NCI-H524 (cell line): ENCODE data around the gene GPR78.

ENCODE experiments used
- DNase-seq, 2 experiments: peaks; one replicate each; lab custom pipeline; 2025; lab: John Stamatoyannopoulos, UW

Gene GPR78

DNA sequence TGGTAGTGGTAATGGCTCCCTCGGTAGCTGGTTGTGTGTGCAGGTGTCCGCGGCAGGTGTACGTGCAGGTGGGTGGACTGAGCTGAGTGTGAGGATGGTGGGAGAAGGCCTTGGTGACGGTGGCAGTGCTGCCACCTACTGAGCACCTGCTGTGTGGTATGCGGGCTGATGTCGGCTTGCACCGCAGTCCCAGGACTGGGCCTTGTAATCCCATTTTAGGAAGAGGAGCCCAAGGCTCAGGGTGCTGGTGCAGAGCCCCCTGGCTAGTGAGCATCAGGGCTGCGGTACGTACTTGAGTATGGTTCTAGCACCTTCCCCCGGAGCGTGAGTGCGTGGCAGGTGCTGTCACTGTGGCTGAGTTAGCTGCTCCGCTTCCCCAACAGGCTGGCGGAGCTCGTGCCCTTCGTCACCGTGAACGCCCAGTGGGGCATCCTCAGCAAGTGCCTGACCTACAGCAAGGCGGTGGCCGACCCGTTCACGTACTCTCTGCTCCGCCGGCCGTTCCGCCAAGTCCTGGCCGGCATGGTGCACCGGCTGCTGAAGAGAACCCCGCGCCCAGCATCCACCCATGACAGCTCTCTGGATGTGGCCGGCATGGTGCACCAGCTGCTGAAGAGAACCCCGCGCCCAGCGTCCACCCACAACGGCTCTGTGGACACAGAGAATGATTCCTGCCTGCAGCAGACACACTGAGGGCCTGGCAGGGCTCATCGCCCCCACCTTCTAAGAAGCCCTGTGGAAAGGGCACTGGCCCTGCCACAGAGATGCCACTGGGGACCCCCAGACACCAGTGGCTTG, 6.7 kb downstream of the GPR78 start:
- peak in 1 of 2 experiments; percentile 17 for DNase-seq

DNA sequence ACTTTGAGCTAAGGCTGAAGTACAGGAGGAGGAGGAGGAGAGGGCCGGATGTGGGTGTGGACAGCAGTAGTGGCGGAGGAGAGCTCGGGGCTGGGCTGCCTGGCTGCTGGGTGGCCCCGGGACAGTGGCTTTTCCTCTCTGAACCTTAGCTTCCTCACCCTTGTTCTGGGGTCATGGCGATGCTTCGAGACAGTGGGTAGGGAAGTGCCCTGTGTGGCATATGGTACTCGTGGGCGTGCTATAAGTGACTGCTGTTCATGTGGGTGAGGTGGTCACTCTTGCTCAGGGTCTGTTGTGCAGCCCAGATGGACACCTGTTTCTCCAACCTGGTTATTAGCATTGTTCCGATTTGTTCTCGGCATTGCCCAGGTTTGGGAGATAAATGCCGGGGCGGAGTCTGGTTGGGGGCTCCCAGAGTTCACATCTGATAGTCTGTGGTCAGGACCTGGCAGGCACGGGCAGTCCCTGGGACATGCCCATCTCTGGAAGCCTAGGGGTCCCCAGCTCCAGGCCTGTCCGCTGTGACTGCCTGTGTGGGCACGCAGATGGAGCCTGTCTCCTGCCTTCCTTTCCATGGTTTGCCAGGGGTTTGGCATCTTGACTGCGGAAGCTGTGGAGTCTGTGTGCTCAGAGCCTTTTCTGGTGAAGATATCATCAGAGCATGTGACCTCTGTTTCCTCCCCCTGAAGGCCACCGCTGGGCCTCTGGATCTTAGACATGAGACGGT, 7.4 kb downstream of the GPR78 start:
- DNase-seq, result no peak

DNA sequence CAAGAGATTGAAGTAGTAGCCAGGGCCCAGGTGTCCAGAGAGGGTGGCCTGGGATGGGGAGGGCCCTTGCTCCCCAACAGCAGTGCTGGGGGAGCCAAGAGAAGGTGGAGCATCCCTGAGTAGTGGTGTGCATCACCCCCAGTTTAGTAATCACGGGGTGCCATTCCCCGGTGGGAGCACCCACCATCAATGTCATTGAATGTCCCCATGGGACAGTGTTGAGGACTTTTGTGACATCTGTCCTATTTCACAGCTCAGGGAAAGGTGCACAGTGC, 7.9 kb downstream of the GPR78 start:
- no peak for DNase-seq

DNA sequence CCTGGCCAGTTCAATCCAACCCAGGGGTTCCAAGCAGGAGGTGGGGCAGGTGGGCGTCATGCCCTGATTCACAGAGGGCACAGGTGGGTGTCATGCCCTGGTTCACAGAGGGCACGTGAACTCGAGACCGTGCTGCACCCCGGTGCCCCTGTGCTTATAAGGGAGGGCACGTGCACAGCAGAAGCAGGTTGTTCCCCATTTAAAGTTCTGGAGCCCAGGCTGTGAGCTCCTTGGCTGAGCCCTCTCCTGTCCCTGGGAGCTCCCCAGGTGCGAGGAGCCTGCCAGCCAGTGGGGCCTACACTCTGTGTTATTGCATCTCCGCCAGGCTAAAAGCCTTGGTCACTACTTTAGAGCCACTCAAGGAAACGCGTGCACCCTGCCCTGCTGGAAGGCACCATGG, 9.1 kb downstream of the GPR78 start:
- DNase-seq, result no peak

DNA sequence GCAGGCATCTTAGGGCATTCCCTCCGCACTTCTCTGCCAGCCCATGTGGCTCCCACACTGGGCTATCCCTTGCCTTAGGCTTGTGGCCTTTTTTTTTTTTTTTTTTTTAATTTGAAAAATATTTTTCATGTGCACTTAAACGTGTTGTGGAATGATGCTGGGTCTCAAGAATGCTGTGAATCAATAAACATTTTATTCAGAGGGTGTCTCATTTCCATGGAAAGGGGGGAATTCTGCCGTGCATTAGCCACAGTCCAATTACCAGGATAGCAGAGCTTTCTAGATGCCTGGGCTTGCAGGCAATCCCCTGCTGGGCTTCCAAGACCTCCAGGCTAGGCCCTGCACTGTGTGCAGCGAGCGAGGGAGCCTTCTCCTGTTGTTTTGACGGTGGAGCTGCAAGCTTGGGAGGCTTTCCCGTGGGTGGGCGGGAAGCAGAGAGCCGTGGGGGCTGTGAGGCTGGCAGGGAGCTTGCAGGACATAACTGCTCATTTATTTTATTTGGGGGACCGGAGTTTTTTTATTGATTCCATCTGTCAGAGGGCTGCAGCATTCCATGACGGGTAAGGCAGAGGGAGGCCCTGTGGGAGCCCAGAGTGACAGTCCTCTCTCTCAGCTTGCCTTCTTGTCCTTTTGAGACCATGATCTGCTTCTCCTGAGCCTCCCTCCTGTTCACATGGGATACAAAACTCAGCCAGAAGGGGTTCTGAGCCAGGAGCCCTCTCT, 9.8 kb downstream of the GPR78 start:
- no peak for DNase-seq

DNA sequence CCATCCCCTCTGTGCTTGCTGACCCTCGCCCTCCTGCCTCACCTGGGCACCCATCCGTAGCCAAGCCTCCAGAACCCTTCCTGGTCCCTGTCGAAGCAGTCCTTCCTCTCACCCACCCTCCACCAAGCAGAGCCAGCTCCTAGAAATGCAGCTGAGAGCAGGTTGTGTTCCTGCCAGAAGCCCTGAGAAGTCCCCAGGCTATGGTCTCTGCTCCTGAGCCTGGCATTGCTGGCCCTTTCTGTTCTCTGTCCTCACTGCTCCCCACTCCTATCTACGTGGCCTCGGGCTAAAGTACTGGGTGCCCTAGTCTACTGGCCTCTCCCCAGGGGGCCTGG, 10.3 kb downstream of the GPR78 start:
- DNase-seq, result no peak

DNA sequence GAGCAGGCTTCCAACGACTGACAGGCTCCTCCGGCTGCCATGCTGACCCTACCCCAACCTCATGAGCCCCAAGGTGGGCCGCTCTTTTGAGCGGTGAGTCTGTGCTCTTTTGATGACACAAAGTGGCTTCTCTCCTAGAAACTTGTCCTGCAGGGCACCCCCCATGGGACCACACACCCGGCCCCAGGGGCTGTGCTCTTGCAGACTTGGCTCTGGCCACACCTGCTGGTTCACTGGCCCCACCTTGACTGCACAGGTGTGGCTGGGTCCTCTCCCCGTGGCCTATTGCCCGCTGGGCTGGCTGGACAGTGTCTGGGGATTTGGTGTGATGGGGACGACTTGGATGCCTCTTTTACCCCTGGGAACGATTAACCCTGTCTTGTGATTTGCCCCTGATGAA, 10.9 kb downstream of the GPR78 start:
- no peak for DNase-seq

DNA sequence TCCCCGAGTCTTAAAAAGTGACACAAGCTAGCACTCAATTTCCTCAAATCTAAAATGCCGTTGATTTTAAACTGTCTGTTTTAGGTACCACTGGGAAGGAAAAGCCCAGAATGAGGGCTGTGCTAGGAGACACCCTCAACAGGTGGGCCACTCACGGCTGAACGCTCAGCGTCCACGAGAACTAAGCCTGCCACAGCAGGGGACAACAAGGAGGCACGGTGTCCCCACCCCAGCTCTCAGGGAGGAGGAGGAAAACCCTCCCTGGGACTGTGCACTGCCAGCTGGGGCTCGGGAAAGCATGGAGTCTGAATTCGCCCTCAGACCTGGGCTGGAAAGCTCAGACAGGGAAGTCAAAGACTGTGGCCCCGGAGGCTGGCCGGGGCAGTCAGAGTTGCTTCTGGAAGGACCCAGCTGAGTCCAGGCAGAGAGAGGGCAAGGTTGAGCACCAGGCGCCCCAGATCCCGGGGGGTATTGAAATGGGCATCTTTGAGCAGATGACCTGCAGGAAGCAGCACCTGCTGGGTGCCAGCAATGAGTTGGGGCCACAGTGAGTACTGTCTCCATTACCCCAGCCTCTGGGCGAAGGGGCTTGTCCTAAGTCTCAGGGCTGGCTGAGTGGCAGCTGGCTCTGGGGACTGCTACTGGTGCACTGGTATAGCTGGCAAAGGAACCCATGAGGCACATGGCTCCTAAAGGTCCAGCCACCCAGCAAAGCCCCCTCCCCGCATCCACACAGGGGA, 11.6 kb downstream of the GPR78 start:
- peak in 1 of 2 experiments; percentile 28 for DNase-seq

DNA sequence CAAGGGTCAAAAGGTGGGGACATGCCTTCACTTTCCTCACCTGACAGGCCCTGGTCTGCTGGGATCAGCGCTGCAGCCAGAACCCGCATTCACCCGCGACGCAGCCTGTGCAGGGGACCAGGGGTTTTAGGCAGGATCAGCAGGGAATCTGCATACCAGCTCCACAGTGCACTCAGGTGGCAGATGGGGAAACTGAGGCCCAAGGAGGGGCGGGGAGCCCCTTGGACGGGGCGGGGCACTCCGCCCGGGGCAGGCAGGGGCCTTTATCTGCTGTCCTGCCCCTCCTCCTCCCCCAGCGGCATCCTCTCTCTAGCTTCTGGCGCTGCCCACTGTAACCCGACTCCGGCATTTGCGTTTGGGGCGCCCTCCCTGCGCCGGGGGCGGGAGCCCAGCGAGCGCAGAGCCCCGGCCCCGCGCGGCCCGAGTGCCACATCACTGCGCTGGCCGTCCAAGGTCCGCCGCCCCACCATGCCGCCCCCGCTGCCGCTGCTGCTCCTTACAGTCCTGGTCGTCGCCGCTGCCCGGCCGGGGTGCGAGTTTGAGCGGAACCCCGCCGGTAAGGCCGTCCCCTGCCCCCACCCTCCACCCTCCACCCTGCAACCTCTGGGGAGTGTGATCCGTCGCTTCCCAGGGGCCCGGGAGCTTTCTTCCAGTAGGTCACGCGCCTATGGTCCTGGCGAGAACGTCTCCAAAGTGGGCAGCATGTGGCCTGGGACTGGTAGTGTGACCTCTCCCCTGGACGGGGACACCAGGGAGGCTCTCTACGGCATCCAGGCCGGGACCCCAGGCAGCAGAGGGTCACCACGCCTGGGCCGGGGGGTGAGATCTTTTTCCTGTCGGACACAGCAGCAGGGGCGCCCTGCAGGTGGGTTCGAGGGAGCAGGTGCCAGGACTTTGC, 12.4 kb downstream of the GPR78 start, which contains the start of gene CPZ:
Gene CPZ (plus strand): TSS at position 400 of the 898 bp plus-strand sequence. CDS start 69 bp downstream, at position 469.
- peak in 1 of 2 experiments; percentile 27 for DNase-seq

DNA sequence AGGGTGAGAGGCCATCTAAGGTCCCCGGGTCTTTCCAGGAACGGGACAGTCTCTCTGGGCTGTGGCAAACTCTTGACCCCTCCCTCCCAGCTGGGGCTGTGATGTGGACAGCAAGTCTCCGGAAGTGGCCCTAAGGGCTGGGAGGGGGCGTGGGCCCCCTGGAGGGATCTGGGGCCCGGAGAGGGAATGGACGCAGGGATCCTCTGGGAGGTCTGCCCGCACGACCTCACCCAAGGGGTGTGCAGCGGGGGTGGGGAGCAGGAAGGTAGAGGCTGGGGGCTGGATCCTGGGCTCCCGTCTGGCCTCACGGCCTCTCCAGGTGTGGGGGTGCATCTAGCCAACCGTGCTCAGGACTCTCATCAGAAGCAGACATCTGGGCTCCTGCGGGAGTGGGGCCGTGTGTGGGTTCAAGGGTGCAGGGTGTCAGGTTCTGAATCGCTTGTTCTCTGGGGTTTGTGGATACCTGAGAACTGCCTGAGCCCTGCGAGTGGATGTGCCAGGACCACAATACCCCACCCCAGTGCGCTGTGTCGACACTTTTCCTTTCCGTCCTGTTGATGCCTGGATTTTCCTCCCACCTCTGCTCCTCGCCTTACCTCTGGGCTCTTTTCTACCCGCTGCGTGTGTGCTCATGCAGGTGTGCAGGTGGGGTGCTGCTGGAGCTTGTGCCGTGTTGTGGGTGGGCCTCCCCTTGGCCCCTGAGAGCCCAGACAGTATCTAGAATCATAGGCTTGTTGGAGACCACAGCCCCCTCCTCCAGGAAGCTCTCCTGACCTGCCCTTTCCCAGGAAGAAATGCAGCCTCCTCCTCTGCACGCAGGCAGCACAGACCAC, 13.3 kb downstream of the GPR78 start:
- DNase-seq, result no peak

DNA sequence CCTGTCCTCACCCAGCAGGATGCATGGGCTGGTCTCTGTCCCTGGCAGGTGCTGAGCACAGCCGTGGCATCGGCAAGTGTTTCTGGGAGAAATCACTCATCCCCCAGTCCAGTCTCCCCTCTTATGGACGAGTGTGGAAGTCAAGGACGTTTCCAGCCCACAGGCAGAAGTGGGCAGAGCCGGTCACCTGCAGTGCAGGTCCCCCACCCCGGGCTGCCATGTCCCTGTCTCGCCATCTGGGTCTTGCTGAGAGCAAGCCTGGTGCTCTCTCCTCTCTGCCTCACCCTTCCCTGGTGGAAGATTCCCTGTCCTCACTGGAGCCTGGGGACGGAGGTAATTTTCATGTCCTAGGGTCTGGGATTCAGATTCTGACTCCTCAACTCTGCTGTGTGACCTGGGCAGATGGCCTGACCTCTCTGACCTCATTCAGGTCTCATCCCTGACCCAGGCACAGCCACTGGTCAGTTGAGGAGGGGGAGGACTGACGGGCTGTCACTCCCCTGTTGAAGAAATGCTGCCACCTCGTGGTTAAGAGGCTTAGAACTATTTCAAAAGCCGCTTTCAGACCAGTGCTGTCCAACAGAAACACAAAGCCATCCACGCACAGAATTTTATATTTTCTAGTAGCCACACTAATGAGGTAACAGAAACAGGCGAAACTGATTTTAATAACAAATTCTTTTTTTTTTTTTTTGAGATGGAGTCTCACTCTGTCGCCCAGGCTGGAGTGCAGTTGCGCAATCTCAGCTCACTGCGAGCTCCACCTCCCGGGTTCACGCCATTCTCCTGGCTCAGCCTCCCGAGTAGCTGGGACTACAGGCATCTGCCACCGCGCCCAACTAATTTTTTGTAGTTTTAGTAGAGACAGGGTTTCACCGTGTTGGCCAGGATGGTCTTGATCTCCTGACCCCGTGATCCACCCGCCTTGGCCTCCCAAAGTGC, 14.2 kb downstream of the GPR78 start:
- DNase-seq, result peak; percentile 53 to 68

DNA sequence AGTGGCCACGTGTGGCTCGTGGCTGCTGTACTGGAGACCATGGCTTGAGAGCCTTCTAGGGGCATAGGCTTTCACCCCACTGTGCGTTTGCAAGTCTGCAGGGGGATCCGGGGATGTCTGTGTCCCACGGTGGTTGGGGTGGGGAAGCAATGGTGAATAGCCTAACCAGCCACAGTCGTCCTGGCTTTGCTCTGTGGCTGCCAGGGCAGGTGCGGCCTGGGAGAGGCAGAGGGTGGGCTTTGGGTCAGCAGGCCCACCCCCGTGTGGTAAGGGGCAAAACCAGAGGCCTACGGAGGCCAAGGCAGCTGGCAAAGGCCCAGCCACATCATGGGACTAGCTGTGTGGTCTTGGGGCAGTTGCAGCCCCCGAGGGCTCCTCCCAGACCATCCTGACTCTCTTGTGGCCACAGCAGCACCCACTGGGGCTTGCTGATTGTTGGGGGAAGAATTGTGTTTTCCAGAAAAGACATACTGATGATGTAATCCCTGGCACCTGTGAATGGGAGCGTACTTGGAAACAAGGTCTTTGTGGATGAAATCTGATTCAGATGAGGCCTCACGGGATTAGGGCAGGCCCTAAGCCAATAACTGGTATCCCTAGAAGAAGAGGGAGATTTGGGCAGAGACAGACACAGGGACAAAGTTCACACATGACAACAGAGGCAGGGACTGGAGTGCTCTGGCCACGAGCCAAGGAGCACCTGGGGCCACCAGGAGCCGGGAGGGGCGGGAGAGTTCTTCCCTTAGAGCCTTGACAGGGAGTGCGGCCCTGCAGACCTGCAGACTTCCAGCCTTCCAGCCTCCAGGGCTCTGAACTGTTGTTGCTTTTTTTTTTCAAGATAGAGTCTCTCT, 15.3 kb downstream of the GPR78 start:
- DNase-seq, result peak; percentile 31 to 70

DNA sequence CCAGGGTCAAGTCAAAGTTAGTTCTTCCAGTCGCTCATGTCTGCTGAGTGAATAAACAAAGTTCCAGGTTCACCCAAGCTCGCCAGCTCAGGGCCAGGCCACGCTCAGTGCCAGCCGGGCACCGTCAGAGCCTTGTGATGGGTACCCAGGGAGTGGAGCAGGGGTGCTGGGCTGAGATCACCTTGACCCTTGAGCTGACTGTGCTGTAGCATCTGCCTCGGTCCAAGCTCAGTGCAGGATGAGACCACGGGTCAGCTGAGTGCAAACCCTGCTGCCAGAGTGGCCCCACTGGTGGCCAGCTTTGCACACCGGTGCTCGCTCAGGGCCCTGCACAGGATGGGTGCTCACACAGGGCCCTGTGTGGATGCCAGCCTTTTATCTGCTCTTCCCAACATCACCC, 16.7 kb downstream of the GPR78 start:
- DNase-seq, result no peak

DNA sequence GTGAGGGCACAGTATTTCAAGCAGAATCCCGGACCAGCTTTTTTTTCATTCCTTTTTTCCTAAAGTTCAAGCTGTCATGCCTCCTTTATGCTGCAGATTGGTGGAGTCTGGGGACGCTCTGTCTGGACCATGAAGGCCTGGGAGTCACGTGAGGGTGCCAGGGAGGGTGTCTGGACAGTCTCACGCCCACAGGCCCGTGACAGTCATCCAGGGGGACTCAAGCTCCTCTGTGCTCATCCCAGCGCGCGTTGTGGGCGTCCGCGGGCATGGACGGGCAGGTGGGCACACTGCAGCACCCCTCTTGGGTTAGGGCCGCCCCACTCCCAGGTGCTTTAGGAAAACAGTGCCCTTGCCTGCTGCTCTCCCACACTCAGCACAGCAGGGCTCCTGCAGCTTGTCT, 17.1 kb downstream of the GPR78 start:
- no peak for DNase-seq

DNA sequence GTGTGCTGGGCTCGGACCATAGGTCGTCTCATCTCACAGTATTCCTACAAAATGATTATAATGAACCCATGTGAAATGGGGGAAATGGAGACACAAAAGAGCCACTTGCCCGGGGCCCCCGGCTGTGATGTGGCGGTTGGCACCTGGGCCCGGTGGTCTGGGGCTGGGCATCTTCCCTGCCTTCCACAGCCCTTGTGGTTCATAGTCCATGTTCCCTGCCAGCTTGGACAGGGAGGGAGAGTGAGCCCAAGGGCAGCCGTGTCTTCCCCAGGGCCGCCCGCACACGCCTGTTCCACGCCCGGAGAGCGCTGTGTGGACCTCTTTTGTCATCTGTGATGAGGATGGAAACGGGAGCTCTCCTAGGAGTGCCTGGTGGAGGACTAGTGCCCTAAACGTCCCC, 17.6 kb downstream of the GPR78 start:
- DNase-seq, result no peak

DNA sequence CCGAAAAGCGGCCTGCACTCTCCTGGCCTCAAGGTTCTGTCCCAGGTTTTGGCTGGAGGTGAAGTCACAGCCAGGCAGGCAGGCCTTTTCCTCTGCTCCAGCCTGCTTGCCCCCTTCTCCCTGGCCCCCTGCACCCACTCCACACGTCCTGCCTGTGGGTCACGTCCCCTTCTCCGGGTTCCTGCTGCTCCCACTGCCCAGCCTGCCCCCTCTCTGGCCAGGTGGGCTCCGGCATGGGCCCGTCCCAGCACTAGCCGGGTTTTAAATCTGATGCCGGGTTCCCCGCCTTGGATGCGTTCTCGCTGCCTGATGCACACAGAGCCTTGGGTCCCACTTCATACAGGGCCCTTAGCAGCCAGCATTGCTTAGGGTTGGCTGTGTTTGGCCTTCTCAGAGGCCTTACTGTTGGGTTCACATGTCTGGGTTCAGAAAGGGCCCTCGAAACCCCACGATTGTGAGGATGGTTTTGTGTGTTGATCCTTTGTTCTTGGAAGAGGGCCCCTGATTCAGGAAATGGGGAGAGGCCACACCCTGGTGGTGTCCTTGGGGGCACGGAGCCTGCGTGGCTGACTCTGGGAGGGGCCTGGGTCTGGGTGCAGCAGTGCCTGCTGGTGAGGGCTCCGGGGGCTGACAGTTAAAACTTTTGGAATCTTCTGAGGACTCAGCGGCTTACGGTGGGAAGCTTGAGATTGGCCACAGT, 18.3 kb downstream of the GPR78 start:
- no peak for DNase-seq

DNA sequence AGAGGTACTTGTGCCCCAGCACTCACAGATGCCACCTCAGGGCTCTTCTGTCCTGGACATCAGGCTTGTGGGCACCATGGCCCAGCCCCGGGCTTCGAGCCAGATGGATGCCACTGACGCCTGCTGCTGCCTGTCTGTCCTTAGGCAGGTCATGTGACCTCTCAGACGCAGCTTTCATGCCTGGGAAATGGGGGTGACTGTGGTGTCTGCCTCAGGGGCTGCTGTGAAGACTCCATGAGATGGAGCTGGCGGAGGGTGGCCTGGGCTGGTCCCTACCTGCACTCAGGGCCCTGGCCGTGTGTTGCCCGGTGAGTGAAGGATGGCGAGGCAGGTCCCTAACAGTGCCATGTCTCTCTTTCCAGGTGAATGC, 18.9 kb downstream of the GPR78 start:
- DNase-seq, result no peak

DNA sequence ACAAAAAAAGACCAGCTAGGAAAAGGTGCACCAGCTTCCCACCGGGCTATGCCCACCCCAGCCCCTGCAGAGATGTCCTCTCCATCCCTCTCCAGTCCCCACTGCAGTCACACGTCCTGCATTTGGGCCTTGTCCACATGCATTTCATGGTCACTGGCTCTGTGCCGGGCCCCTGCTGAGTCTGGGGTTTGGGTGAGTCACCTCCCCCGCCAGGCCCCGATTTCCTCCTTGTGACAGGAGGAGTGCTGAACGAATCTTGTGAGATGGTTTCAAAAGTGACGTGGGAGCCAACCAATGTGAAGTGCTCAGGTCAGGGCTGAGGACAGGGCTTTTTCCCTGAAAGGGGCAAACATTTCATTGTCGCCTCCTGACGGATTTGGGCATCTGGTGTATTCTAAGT, 19.5 kb downstream of the GPR78 start:
- DNase-seq, result no peak
